Measurements from ENCODE around the gene PRRT4. TPM values are rescaled to one million over a fixed set of nuclear protein-coding genes. Genes with fewer than 3 reads are reported as not detected.

PRRT4 gene
- total and polyA plus RNA-seq, 4 donors, result 0.13 to 0.14 TPM; not detected in 2

DNA sequence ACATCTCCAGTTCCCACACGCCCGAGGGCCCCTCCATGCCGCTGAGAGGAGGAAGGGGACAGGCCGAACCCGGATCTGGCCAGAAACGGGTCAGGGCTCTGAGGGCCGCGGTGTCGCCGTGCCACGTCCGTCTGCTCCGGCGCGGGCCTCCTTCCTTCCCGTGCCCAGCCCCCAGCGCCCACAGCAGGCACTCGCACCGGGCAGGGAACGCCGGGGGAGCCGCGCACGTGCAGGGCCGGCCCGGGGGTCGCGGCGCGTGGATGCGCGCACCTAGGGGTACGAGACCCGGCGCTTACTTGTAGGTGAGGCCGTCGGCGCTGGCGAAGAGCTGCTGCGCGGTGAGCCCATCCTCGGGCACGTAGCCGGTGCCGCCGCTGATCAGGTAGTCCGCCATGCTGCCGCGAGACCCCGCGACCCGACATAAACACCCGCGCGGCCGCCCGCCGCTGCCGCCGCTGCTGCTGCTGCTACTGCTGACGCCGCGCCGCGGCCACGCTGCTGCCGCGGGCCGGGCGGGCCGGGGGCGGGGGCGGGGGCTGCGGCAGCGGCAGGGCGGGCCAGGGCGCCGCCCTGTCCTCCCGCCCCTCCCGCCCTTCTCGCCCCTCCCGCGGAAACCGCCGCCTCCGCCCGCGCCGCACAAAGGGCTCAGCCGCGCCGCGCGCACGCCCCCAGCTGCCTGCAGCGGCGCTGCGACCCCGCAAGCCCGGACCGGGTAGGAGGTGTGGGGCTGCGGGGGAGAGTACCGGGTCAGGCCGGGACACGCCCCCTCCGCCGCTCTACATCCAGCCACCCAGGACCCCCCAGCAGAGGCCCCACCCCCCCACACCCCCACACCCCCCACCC, 44.2 kb upstream of the PRRT4 start:
- Histone ChIP-seq H3K4me3 (ENCODE audit: low read depth in 1 of 3, low read length in 3 of 3) (peak overlapping the region in 2 of 3 donors; percentile 49 to 61), H3K4me1 (ENCODE audit: control insufficient read depth in 4 of 4, insufficient read depth in 4 of 4, low read length in 3 of 4) (peaks cover 0 to 18% (median 9%) of the 10 kb centered on the region in 4 donors), H3K9ac (ENCODE audit: low read depth in 1 of 2, low read length in 2 of 2) (no peak overlapping the region), H3K9me3 (ENCODE audit: control insufficient read depth in 4 of 4, low read length in 3 of 4) (no peaks in the 10 kb centered on the region), H3K27me3 (ENCODE audit: control insufficient read depth in 4 of 4, insufficient read depth in 4 of 4, low read length in 3 of 4) (no peaks in the 10 kb centered on the region), H3K36me3 (ENCODE audit: control insufficient read depth in 4 of 4, insufficient read depth in 3 of 4, low read depth in 1 of 4, low read length in 3 of 4) (no peaks in the 10 kb centered on the region), H3K27ac (ENCODE audit: low read depth in 1 of 2, low read length in 2 of 2) (no peak overlapping the region)
- TF ChIP-seq JUND (IDR thresholded peaks at IDR 0.05) (no peak), SP1 (IDR thresholded peaks at IDR 0.05) (no peak), HNF4A (conservative IDR thresholded peaks at IDR 0.05) (no peak), RXRA (IDR thresholded peaks at IDR 0.05) (no peak), RAD21 (IDR thresholded peaks at IDR 0.05) (no peak), HNF4G (IDR thresholded peaks at IDR 0.05) (no peak), FOXA2 (IDR thresholded peaks at IDR 0.05) (no peak), GABPA (IDR thresholded peaks at IDR 0.05 in 1 of 2, conservative IDR thresholded peaks at IDR 0.05 in 1 of 2) (no peak), NR2F2 (IDR thresholded peaks at IDR 0.05) (no peak), EGR1 (IDR thresholded peaks at IDR 0.05; ENCODE audit: low read depth in 2 of 2) (no peak), YY1 (IDR thresholded peaks at IDR 0.05) (no peak), FOXA1 (IDR thresholded peaks at IDR 0.05) (no peak)
- TF ChIP-seq, protein P1, sequence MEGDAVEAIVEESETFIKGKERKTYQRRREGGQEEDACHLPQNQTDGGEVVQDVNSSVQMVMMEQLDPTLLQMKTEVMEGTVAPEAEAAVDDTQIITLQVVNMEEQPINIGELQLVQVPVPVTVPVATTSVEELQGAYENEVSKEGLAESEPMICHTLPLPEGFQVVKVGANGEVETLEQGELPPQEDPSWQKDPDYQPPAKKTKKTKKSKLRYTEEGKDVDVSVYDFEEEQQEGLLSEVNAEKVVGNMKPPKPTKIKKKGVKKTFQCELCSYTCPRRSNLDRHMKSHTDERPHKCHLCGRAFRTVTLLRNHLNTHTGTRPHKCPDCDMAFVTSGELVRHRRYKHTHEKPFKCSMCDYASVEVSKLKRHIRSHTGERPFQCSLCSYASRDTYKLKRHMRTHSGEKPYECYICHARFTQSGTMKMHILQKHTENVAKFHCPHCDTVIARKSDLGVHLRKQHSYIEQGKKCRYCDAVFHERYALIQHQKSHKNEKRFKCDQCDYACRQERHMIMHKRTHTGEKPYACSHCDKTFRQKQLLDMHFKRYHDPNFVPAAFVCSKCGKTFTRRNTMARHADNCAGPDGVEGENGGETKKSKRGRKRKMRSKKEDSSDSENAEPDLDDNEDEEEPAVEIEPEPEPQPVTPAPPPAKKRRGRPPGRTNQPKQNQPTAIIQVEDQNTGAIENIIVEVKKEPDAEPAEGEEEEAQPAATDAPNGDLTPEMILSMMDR (IDR thresholded peaks at IDR 0.05; ENCODE audit: low read depth, low read length, missing input control), result no peak
- no peak for DNase-seq (ENCODE audit: low spot score)
- WGBS, result 3% methylated on average over 107 of the region's 107 CpGs

DNA sequence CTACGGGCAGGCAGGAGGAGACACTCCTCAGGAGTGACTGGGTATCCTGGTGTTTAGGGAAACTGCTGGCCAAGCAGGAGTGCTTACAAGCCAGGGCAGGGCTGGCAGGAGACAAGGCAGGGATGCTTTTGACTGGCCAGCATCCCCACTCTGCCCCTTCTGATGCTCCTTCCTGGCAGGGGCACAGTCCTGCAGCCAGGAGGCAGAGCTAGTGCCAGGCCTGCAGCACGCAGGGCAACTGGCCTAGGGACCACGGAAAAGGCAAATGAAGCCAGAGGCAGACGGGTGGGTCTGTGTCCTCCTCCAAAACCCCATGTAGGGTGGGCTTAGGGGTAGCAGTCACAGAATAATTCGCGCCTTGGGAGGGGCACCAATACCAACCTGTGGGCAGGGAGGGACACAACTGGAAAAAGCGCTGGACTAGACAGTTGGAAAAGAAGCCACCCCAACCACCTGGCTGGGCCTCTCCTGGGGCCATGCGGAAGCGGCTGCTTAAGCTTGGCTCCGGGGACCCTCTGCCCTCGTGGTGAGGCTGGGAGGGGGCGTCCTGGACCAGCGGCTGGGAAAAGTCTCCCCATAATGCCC, 43.5 kb upstream of the PRRT4 start:
- Histone ChIP-seq H3K9me3 (ENCODE audit: control insufficient read depth in 4 of 4, low read length in 3 of 4) (no peaks in the 10 kb centered on the region), H3K27me3 (ENCODE audit: control insufficient read depth in 4 of 4, insufficient read depth in 4 of 4, low read length in 3 of 4) (no peaks in the 10 kb centered on the region), H3K4me3 (ENCODE audit: low read depth in 1 of 3, low read length in 3 of 3) (peak overlapping the region in 2 of 3 donors; percentile 49 to 61), H3K4me1 (ENCODE audit: control insufficient read depth in 4 of 4, insufficient read depth in 4 of 4, low read length in 3 of 4) (peaks cover 0 to 14% (median 6%) of the 10 kb centered on the region in 4 donors), H3K36me3 (ENCODE audit: control insufficient read depth in 4 of 4, insufficient read depth in 3 of 4, low read depth in 1 of 4, low read length in 3 of 4) (peaks cover 0 to 1% (median 0%) of the 10 kb centered on the region in 4 donors), H3K9ac (ENCODE audit: low read depth in 1 of 2, low read length in 2 of 2) (no peak overlapping the region), H3K27ac (ENCODE audit: low read depth in 1 of 2, low read length in 2 of 2) (no peak overlapping the region)
- WGBS, result 64% methylated on average over 13 of the region's 13 CpGs
- TF ChIP-seq RAD21 (IDR thresholded peaks at IDR 0.05) (no peak), HNF4A (conservative IDR thresholded peaks at IDR 0.05) (no peak), YY1 (IDR thresholded peaks at IDR 0.05) (no peak), FOXA2 (IDR thresholded peaks at IDR 0.05) (no peak), SP1 (IDR thresholded peaks at IDR 0.05) (no peak), JUND (IDR thresholded peaks at IDR 0.05) (no peak), NR2F2 (IDR thresholded peaks at IDR 0.05) (no peak), GABPA (IDR thresholded peaks at IDR 0.05 in 1 of 2, conservative IDR thresholded peaks at IDR 0.05 in 1 of 2) (no peak), FOXA1 (IDR thresholded peaks at IDR 0.05) (no peak)
- TF ChIP-seq, protein P2, sequence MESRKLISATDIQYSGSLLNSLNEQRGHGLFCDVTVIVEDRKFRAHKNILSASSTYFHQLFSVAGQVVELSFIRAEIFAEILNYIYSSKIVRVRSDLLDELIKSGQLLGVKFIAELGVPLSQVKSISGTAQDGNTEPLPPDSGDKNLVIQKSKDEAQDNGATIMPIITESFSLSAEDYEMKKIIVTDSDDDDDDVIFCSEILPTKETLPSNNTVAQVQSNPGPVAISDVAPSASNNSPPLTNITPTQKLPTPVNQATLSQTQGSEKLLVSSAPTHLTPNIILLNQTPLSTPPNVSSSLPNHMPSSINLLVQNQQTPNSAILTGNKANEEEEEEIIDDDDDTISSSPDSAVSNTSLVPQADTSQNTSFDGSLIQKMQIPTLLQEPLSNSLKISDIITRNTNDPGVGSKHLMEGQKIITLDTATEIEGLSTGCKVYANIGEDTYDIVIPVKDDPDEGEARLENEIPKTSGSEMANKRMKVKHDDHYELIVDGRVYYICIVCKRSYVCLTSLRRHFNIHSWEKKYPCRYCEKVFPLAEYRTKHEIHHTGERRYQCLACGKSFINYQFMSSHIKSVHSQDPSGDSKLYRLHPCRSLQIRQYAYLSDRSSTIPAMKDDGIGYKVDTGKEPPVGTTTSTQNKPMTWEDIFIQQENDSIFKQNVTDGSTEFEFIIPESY (IDR thresholded peaks at IDR 0.05), result no peak
- TF ChIP-seq, protein P3, sequence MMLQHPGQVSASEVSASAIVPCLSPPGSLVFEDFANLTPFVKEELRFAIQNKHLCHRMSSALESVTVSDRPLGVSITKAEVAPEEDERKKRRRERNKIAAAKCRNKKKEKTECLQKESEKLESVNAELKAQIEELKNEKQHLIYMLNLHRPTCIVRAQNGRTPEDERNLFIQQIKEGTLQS (IDR thresholded peaks at IDR 0.05), result no peak
- TF ChIP-seq, protein P4, sequence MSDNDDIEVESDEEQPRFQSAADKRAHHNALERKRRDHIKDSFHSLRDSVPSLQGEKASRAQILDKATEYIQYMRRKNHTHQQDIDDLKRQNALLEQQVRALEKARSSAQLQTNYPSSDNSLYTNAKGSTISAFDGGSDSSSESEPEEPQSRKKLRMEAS (IDR thresholded peaks at IDR 0.05), result no peak
- DNase-seq (ENCODE audit: low spot score), result no peak

Measured in liver (tissue), 9 donors.